ENCODE measurements around the gene SPATA33. TPM values are rescaled to one million over a fixed set of nuclear protein-coding genes. Genes with fewer than 3 reads are reported as not detected.

The SPATA33 gene
- total RNA-seq, 1 donor = 3.3 TPM

DNA sequence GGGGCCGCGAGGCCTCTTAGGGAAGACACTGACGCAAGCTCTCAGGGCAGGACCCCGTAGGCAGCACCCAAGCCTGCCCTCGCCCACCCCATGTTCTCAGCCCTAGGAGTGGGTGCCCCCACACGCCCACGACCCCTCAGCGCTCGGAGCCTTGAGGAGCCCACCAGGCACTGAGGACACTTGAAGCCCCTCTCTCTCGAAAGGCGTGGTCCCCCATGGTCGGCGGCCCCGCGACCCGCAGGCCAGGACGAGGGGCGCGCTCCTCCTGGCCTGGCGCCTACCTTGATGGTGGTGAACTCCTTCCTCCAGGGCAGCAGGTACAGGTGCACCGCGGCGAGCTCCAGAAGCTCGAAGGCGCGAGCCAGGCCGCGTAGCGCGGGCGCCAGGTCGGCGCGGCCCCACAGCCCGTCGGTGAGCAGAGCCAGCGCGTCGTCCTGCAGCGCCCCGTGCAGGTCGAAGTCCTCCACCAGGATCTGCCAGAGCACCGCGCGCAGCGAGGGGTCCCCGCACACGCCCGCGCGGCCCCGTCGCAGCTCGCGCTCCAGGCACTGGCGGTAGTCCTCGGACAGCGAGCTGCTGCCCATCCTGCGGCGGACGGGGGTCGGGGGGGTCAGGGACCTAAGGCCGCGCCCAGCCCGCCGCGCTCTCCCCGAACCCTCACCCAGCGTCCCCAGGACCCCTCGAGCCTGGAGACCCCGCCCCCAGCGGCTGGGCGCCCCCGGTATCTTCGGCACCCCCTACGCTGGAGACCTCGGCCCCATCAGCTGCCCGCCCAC, 43.2 kb downstream of the SPATA33 start:
- peaks cover 3% of the 10 kb centered on the region for H3K79me2 ChIP-seq (ENCODE audit: insufficient read depth, low read length)
- H4K20me1 ChIP-seq (ENCODE audit: insufficient read depth, low read length) = peaks cover 18% of the 10 kb centered on the region
- H3K27me3 ChIP-seq (ENCODE audit: insufficient read depth, low read length) = peaks cover 4% of the 10 kb centered on the region
- peak; percentile 93 for DNase-seq (ENCODE audit: insufficient read length, low spot score, missing footprints)
- peaks cover 11% of the 10 kb centered on the region for H3K4me1 ChIP-seq (ENCODE audit: insufficient read depth, low read length)
- H3K4me3 ChIP-seq (ENCODE audit: insufficient read depth, low read length) = peak overlapping the region; percentile 80
- H3K9me3 ChIP-seq (ENCODE audit: low read depth, low read length) = no peaks in the 10 kb centered on the region
- peak overlapping the region; percentile 93 for H3K4me2 ChIP-seq (ENCODE audit: insufficient read depth, low read length)
- peak overlapping the region; percentile 82 for H3K27ac ChIP-seq (ENCODE audit: low read depth, low read length)
- H3K36me3 ChIP-seq (ENCODE audit: insufficient read depth, low read length) = no peaks in the 10 kb centered on the region
- H2AFZ ChIP-seq (ENCODE audit: low read length) = no peak overlapping the region
- TF ChIP-seq CTCF (IDR thresholded peaks at IDR 0.05; ENCODE audit: extremely low read depth, low read depth, low read length) = no peak

GRCh38 chr16:89701425-89702406, 44.1 kb downstream of the SPATA33 start, which contains the start of gene SPATA2L:
SPATA2L (minus strand) TSS chr16:89701705; CDS start chr16:89701232, 473 bp downstream.
- Histone ChIP-seq H2AFZ (ENCODE audit: low read length) (peak within 1 kb of the TSS; percentile 62), H4K20me1 (ENCODE audit: insufficient read depth, low read length) (peaks cover 18% of the 10 kb centered on the region), H3K27ac (ENCODE audit: low read depth, low read length) (peak within 1 kb of the TSS; percentile 82), H3K36me3 (ENCODE audit: insufficient read depth, low read length) (no peaks in the 10 kb centered on the region), H3K4me1 (ENCODE audit: insufficient read depth, low read length) (peaks cover 15% of the 10 kb centered on the region), H3K4me3 (ENCODE audit: insufficient read depth, low read length) (peak within 1 kb of the TSS; percentile 80), H3K9me3 (ENCODE audit: low read depth, low read length) (no peaks in the 10 kb centered on the region), H3K4me2 (ENCODE audit: insufficient read depth, low read length) (peak within 1 kb of the TSS; percentile 93), H3K79me2 (ENCODE audit: insufficient read depth, low read length) (peaks cover 3% of the 10 kb centered on the region), H3K27me3 (ENCODE audit: insufficient read depth, low read length) (peaks cover 4% of the 10 kb centered on the region)
- DNase-seq (ENCODE audit: insufficient read length, low spot score, missing footprints) = peak; percentile 99
- no peak for TF ChIP-seq CTCF (IDR thresholded peaks at IDR 0.05; ENCODE audit: extremely low read depth, low read depth, low read length)

- Histone ChIP-seq H3K27me3 (ENCODE audit: insufficient read depth, low read length) (peaks cover 4% of the 10 kb centered on the region), H3K4me1 (ENCODE audit: insufficient read depth, low read length) (peaks cover 15% of the 10 kb centered on the region)
- TF ChIP-seq CTCF (IDR thresholded peaks at IDR 0.05; ENCODE audit: extremely low read depth, low read depth, low read length) = no peak
These were observed 46.6 kb downstream of the SPATA33 start for GRCh38 chr16:89704281-89704680.

More at GRCh38 chr16:89704281-89704680, 46.6 kb downstream of the SPATA33 start:
- H2AFZ ChIP-seq (ENCODE audit: low read length) = no peak overlapping the region
- DNase-seq (ENCODE audit: insufficient read length, low spot score, missing footprints) = peak; percentile 61
- H3K36me3 ChIP-seq (ENCODE audit: insufficient read depth, low read length) = no peaks in the 10 kb centered on the region
- no peak overlapping the region for H3K4me3 ChIP-seq (ENCODE audit: insufficient read depth, low read length)
- H3K79me2 ChIP-seq (ENCODE audit: insufficient read depth, low read length) = peaks cover 3% of the 10 kb centered on the region
- peaks cover 16% of the 10 kb centered on the region for H4K20me1 ChIP-seq (ENCODE audit: insufficient read depth, low read length)
- H3K27ac ChIP-seq (ENCODE audit: low read depth, low read length) = no peak overlapping the region
- H3K9me3 ChIP-seq (ENCODE audit: low read depth, low read length) = no peaks in the 10 kb centered on the region
- H3K4me2 ChIP-seq (ENCODE audit: insufficient read depth, low read length) = no peak overlapping the region

Measured in osteoblast (primary cell).